Glutamatergic neuron (in vitro differentiated cells): Measurements from ENCODE around the gene CCDC85C. TPM values are rescaled to one million over a fixed set of nuclear protein-coding genes. Genes with fewer than 3 reads are reported as not detected.

Experiments used
- DNase-seq: peaks from one replicate; pipeline ENCODE4 v3.0.0; 2022
- H3K27ac Mint-ChIP-seq: one replicate; pipeline ENCODE4 v1.8.0; 2020; ENCODE audit warnings: mild to moderate bottlenecking, mixed read lengths, inconsistent platforms; ENCODE audit not compliant: unreplicated experiment
- H3K27me3 Mint-ChIP-seq: one replicate; pipeline ENCODE4 v1.8.0; 2020; ENCODE audit warnings: mild to moderate bottlenecking, moderate library complexity, mixed read lengths, inconsistent platforms; ENCODE audit not compliant: unreplicated experiment
- H3K36me3 Mint-ChIP-seq: one replicate; pipeline ENCODE4 v1.8.0; 2020; ENCODE audit warnings: mild to moderate bottlenecking, mixed read lengths, inconsistent platforms; ENCODE audit not compliant: unreplicated experiment
- H3K4me1 Mint-ChIP-seq: one replicate; pipeline ENCODE4 v1.8.0; 2020; ENCODE audit warnings: mild to moderate bottlenecking, low read depth, mixed read lengths, inconsistent platforms; ENCODE audit not compliant: unreplicated experiment
- H3K4me3 Mint-ChIP-seq: one replicate; pipeline ENCODE4 v1.8.0; 2020; ENCODE audit warnings: mild to moderate bottlenecking, mixed read lengths, inconsistent platforms; ENCODE audit not compliant: unreplicated experiment
- H3K9me3 Mint-ChIP-seq: one replicate; pipeline ENCODE4 v1.8.0; 2020; ENCODE audit warnings: mild to moderate bottlenecking, moderate library complexity, mixed read lengths, inconsistent platforms; ENCODE audit not compliant: unreplicated experiment
- total RNA-seq: library from RNA; stranded (reverse); fragmentation: NEBNext Ultra II Directional; extraction: Animal tissue kit (Norgen Biotek cat#: 25700); gene quantifications from one replicate; pipeline ENCODE4 v1.2.1, GENCODE V29; 2021; ENCODE audit not compliant: unreplicated experiment
- TF ChIP-seq, protein P1 (sequence below): fragments of 200-600 bp; sonication (generic); IDR thresholded peaks from one replicate; pipeline ENCODE4 v1.5.0; 2021; ENCODE audit not compliant: partially characterized antibody, unreplicated experiment

CCDC85C gene
- total RNA-seq, 1 donor from 2014 or later, result 32.3 TPM

DNA sequence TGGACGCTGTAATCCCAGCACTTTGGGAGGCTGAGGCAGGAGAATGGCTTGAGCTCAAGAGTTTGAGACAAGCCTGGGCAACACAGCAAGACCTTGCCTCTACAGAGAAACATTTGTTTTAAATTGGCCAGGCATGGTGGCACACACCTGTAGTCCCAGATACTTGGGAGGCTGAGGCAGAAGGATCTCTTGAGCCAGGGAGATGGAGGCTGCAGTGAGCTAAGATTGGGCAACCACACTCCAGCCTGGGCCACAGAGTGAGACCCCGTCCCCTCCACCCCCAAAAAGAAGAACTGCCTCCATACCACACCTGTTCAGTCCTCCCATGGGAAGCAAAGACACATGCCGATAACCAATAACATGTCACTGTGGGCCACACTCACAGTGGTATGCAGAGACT is 19.2 kb downstream of the CCDC85C start:
- TF ChIP-seq, protein P1, sequence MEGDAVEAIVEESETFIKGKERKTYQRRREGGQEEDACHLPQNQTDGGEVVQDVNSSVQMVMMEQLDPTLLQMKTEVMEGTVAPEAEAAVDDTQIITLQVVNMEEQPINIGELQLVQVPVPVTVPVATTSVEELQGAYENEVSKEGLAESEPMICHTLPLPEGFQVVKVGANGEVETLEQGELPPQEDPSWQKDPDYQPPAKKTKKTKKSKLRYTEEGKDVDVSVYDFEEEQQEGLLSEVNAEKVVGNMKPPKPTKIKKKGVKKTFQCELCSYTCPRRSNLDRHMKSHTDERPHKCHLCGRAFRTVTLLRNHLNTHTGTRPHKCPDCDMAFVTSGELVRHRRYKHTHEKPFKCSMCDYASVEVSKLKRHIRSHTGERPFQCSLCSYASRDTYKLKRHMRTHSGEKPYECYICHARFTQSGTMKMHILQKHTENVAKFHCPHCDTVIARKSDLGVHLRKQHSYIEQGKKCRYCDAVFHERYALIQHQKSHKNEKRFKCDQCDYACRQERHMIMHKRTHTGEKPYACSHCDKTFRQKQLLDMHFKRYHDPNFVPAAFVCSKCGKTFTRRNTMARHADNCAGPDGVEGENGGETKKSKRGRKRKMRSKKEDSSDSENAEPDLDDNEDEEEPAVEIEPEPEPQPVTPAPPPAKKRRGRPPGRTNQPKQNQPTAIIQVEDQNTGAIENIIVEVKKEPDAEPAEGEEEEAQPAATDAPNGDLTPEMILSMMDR, result no peak
- H3K4me3 Mint-ChIP-seq, result no peak overlapping the region
- peaks cover 3% of the 10 kb centered on the region for H3K27me3 Mint-ChIP-seq
- H3K36me3 Mint-ChIP-seq, result no peaks in the 10 kb centered on the region
- peaks cover 12% of the 10 kb centered on the region for H3K4me1 Mint-ChIP-seq
- peaks cover 16% of the 10 kb centered on the region for H3K9me3 Mint-ChIP-seq
- DNase-seq, result no peak
- no peak overlapping the region for H3K27ac Mint-ChIP-seq

DNA sequence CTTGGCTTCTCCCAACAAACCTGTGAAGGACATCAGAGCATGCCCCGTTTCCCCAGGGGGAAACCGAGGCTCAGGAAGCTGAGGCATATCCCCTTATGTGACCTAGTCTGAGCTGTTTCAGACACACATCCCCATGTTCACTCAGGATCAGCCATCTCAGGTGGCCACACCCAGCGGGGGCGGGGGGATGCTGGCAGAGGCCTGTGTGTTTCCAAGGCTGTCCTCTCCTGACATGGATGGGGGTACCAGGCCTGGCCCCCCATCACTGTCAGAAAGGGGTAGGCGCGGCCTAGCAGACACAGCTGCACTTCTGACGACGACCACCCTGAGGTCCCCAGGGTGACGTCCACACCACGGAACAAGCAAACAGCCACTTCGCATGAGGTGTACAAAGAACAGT is 22.1 kb downstream of the CCDC85C start:
- peaks cover 13% of the 10 kb centered on the region for H3K27me3 Mint-ChIP-seq
- H3K36me3 Mint-ChIP-seq, result no peaks in the 10 kb centered on the region
- H3K4me3 Mint-ChIP-seq, result no peak overlapping the region
- DNase-seq, result no peak
- peaks cover 10% of the 10 kb centered on the region for H3K4me1 Mint-ChIP-seq
- TF ChIP-seq, protein P1, result no peak
- peaks cover 17% of the 10 kb centered on the region for H3K9me3 Mint-ChIP-seq
- no peak overlapping the region for H3K27ac Mint-ChIP-seq

DNA sequence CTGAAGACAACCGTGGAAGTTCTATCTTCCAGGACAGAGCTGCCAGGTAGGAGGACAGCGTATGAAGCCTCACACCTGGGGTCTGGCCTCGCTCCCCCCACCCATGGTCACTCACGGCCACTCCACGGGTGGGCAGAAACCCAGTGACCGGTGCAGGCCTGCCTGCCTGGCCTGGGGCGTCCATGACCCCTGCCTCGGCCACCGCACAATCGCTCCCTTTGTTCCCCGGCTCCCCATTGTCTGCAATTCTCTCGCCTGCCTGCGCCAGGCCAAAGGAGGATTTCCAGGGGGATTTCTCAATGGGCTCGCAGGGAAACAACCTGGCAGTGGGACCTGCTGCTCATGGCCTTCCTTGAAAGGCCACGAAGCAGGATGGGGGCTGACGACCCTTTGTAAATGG is 22.6 kb downstream of the CCDC85C start:
- Mint-ChIP-seq H3K36me3 (no peaks in the 10 kb centered on the region), H3K27me3 (peaks cover 13% of the 10 kb centered on the region), H3K27ac (no peak overlapping the region), H3K9me3 (peaks cover 17% of the 10 kb centered on the region), H3K4me3 (no peak overlapping the region), H3K4me1 (peaks cover 10% of the 10 kb centered on the region)
- DNase-seq, result no peak
- TF ChIP-seq, protein P1, result no peak

DNA sequence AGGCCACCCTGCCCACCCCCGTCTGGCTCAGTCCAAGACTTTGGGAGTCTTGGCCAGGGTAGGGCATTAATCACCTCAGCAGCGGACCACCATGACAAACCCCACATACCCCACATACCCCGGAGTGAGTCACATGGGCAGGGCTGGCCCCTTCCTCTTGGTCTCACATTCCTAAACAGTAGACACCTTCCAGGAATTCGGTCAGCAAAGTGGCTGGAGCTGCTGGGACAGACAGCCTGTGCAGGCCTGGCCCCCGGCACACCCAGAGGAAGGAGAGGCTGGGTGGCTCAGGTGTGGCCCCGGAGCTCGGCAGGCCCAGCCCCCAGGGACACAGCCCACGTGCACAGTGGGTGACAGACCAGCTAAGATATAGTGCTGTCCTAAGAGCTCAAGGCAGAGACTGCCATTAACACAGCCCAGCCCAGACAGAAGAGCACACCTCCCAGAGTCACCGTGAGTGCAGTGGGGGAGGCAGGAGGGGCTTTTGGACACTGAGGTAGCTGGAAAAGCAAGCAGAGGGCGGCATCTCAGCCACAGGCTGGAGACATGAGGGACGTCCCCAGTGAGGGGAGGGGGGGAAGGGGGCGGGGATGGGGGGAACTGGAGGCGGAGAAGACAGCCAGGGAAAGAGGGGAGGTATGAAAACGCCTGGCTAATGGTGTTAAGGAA is 24.0 kb downstream of the CCDC85C start:
- H3K27ac Mint-ChIP-seq, result no peak overlapping the region
- peaks cover 13% of the 10 kb centered on the region for H3K9me3 Mint-ChIP-seq
- DNase-seq, result no peak
- no peak overlapping the region for H3K4me3 Mint-ChIP-seq
- TF ChIP-seq, protein P1, result no peak
- no peaks in the 10 kb centered on the region for H3K36me3 Mint-ChIP-seq
- peaks cover 16% of the 10 kb centered on the region for H3K27me3 Mint-ChIP-seq
- peaks cover 19% of the 10 kb centered on the region for H3K4me1 Mint-ChIP-seq

DNA sequence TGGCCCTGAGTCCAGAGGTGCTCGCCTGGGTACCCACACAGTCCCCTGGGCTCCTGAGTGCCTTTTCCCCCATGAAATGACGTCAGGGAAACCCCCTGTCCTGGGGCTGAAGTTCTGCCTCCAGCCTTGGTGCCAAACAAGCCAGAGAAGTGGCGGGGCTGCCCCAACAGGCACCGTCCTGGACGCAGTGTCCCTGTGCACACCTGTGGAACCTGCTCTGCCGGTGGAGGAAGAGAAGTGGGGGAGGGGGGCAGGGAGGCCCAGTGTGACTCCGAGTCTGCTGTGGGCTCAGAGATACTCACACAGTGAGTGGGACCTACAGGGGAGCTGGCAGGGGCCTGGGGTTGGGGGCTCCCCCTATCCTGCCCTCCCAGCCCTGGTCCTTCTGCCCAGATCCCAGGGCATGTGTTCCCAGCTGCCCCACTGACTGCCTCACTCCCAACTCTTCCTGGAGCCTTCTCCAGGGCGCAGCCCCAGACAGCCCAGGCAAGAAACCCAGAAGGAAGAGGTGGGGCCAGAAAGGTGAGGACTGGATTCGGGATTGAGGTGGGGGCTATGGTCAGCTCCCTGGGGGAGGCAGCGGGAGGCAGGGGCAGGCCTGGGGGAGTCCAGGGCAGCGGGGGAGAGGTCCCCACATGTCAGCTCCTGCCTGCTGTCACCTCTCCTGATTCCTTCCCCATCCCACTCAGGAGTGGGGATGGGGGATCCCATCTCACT is 24.7 kb downstream of the CCDC85C start:
- H3K4me3 Mint-ChIP-seq, result no peak overlapping the region
- no peak for DNase-seq
- peaks cover 14% of the 10 kb centered on the region for H3K9me3 Mint-ChIP-seq
- peaks cover 24% of the 10 kb centered on the region for H3K4me1 Mint-ChIP-seq
- no peak overlapping the region for H3K27ac Mint-ChIP-seq
- peaks cover 19% of the 10 kb centered on the region for H3K27me3 Mint-ChIP-seq
- TF ChIP-seq, protein P1, result no peak
- H3K36me3 Mint-ChIP-seq, result no peaks in the 10 kb centered on the region
